ENCODE measurements around the gene IL18BP. TPM values are rescaled to one million over a fixed set of nuclear protein-coding genes. Genes with fewer than 3 reads are reported as not detected.

IL18BP gene
- total and polyA plus RNA-seq, 9 of the 15 experiments (the other 6 are each of a cell fraction or from before 2014, with no cell fraction given), result 0.34 to 9.4 (median 3.2) TPM

DNA sequence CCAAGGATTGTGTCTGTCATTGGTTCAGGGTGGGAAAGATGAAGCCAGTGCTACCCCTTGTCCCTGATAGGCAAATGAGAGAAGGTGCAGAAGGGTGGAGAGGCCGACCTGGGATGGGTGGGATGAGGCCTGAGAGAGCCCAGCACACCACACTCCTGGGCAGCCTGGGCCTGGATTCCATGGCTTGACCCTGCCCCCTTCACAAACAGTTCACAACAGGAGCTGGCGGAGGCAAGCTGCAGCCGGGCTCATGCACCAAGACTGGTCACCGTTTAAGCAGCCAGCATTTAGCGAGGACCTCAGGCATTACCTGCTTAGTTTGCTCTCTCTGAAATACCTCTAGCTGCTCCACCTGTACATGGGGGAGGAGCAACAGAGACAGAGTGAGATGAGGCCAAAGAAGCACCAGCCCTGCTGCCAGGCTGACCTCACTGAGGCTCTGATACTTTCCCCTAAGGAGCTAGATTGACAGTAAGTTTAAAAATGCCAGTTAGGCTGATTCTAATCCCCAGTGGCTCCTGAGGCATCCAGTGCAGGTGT is 13.5 kb downstream of the IL18BP start:
- no TSS peak for BruUV-seq (replicated peaks)

More for the DNA sequence above, 13.5 kb downstream of the IL18BP start:
- H3K9me1 ChIP-seq (ENCODE audit: control insufficient read depth, insufficient read depth, low read length), result no peaks in the 10 kb centered on the region
- H3K36me3 ChIP-seq (ENCODE audit: control insufficient read depth, insufficient read depth, low read length), result peaks cover 96% of the 10 kb centered on the region
- H3K9ac ChIP-seq (ENCODE audit: insufficient read depth in 1 of 2, low read depth in 2 of 2, low read length in 2 of 2), result no peak overlapping the region; a peak in 1 of 4 replicates
- POLR2A ChIA-PET, result interaction anchor here (0.6 to 2.2 kb wide), 4 partner anchors 9 to 18 kb away, joined by 4 to 7 read pairs (median 5); no protein-coding TSS in a partner anchor
- H3K79me2 ChIP-seq (ENCODE audit: control insufficient read depth, insufficient read depth, low read length), result no peaks in the 10 kb centered on the region
- in situ Hi-C loops (cut with MboI) (no loop called here), intact Hi-C loops (cut with micrococcal nuclease) (no loop called here)
- no peak for ATAC-seq
- 73% methylated on average over 5 of the region's 5 CpGs for WGBS (ENCODE audit: insufficient coverage, low coverage, missing lambda C conversion rate)
- no peaks in the 10 kb centered on the region for H3K27me3 ChIP-seq (ENCODE audit: control insufficient read depth in 2 of 2, insufficient read depth in 2 of 2, low read length in 2 of 2)
- no peak overlapping the region for H3K4me2 ChIP-seq (ENCODE audit: insufficient read depth, low read length)
- no peak for DNase-seq (ENCODE audit: extremely low read depth in 1 of 4, low spot score in 3 of 4)
- no peak overlapping the region for H3K27ac ChIP-seq (ENCODE audit: extremely low read depth, low read depth, low read length)
- H4K20me1 ChIP-seq (replicated peaks; ENCODE audit: control insufficient read depth, insufficient read depth, low read length), result peaks cover 5% of the 10 kb centered on the region; the same call in 1 of the 2 replicates
- FAIRE-seq, result no peak
- H2AFZ ChIP-seq (ENCODE audit: low read depth, low read length), result no peak overlapping the region
- TF ChIP-seq CBFA2T2 (conservative IDR thresholded peaks at IDR 0.05) (no peak), NCOA2 (IDR thresholded peaks at IDR 0.05; ENCODE audit: partially characterized antibody in 2 of 2) (no peak), SREBF2 (CRISPR knock-in tag; IDR thresholded peaks at IDR 0.05) (no peak), POLR2G (IDR thresholded peaks at IDR 0.05; ENCODE audit: low read depth, low read length) (peak; percentile 47; the same call in 1 of the 2 replicates), RBM22 (IDR thresholded peaks at IDR 0.05; ENCODE audit: low read depth, low read length, poor library complexity, severe bottlenecking) (peak; percentile 47), SMARCA5 (IDR thresholded peaks at IDR 0.05) (no peak), PRPF4 (IDR thresholded peaks at IDR 0.05; ENCODE audit: insufficient read depth, low read depth, low read length, poor library complexity, severe bottlenecking) (no peak), ZNF3 (CRISPR knock-in tag; IDR thresholded peaks at IDR 0.05) (no peak), ZBTB7A (IDR thresholded peaks at IDR 0.05; ENCODE audit: borderline replicate concordance, control insufficient read depth, low read depth, low read length) (no peak)
- no peaks in the 10 kb centered on the region for H3K9me3 ChIP-seq (replicated peaks; ENCODE audit: control insufficient read depth, insufficient read depth, low read depth, low read length)
- CTCF ChIA-PET (ENCODE audit: low intra/inter-chr PET ratio), result no interaction called here
- H3K4me1 ChIP-seq (replicated peaks in 1 of 2; ENCODE audit: control insufficient read depth in 2 of 2, insufficient read depth in 2 of 2, low read length in 2 of 2), result peaks cover 0 to 7% of the 10 kb centered on the region in 2 experiments; a peak in 1 of 5 replicates
- H3K4me3 ChIP-seq, result no peak overlapping the region
